DMS153 treated with DMSO at 0.1 percent for 48 hours (cell line): ENCODE data around the gene FSTL4.

Experiments used
- DNase-seq: peaks from one replicate; lab custom pipeline; 2025; ENCODE audit not compliant: unreplicated experiment; lab: John Stamatoyannopoulos, UW

The FSTL4 gene

GRCh38 chr5:133331941-133332340, 280.4 kb downstream of the FSTL4 start:
- no peak for DNase-seq

GRCh38 chr5:133330956-133331355, 281.4 kb downstream of the FSTL4 start:
- DNase-seq: no peak

DNA sequence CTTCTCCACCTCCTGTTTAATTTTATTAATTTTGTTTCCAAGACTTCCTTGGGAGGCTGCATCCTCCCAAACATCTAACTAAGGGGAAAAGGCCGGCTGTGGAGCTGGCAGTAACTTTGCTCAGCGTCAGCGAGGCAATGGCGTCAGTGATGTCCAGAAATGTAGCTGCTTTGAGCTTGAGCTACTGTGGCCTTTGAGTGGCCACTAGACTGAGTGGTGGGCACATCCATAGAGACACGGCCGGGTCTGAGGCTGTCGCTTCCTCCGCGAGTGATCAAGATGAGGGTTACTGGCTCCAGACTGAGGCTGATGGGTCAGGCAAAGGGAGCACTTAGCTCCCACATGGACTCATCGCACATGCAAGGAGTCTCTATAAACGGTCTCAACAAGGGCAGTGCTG, 283.5 kb downstream of the FSTL4 start:
- DNase-seq: no peak

GRCh38 chr5:133327946-133328401, 284.4 kb downstream of the FSTL4 start:
- DNase-seq: no peak

- no peak for DNase-seq
Measured at GRCh38 chr5:133326361-133326760, 286.0 kb downstream of the FSTL4 start.

DNA sequence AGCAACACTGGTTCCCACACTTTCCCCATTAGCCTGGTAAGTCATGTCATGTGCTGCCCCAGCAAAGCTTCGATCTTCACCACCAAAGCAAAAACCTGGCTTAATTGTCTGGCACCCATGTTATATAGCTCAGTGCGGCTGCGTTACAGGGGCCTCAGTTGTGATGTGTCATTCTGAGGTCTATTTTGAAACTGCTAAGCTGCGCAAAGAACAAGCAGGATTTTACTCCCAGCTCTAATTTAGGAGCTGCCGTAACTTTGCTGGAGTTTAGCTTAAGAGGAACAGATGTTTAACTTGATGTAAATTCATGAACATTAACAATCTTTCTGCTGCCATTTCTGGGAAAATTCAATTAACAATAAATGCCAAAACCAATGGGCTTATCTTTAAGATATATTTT, 286.5 kb downstream of the FSTL4 start:
- DNase-seq: no peak

GRCh38 chr5:133324926-133325325, 287.4 kb downstream of the FSTL4 start:
- no peak for DNase-seq

DNA sequence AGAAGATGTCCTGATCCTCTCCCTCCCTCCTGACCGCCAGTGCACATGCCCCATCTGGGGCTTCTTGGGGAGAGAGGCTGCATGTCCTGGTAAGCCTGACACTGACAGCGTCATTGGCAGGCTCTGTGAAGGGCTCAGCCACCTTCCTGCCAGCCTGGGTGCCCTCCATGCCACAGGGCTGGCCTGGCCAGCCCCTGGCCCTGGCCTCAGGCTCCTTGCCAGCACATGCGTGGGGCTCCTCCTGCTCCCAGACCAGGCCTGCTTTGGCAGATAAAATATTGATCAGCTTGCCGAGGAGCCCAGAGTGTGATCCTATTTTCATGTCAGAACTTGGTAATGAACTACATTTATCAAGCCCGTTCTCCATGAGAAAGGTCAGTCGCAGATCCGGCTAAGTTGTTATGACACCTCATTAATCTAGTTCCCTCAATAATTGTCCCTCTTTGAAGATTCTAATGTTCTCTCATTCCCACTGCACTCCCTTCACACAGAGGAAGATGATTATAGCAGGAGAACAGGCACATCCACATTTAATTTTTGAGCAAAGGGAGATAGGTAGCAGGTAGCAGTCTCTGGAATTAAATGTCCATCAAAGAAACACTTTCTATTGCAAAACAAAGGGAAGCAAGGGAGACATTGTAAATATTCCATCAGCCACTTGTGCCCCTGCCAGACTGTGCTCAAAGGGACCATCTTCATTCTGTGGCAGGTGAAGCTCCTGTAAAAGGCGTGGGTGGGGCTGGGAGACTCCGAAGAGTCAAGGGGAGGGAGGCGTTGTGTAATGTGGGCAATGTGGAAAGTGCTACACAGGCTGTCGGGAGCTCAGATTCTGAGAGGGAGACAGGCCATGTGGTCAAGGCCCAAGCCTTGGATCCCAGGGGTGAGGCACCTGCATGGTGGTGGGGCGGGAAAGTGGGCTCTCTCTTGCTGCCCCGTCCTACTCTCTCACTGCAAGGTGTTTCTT, 288.6 kb downstream of the FSTL4 start:
- no peak for DNase-seq

GRCh38 chr5:133322743-133323142, 289.6 kb downstream of the FSTL4 start:
- DNase-seq: no peak

DNA sequence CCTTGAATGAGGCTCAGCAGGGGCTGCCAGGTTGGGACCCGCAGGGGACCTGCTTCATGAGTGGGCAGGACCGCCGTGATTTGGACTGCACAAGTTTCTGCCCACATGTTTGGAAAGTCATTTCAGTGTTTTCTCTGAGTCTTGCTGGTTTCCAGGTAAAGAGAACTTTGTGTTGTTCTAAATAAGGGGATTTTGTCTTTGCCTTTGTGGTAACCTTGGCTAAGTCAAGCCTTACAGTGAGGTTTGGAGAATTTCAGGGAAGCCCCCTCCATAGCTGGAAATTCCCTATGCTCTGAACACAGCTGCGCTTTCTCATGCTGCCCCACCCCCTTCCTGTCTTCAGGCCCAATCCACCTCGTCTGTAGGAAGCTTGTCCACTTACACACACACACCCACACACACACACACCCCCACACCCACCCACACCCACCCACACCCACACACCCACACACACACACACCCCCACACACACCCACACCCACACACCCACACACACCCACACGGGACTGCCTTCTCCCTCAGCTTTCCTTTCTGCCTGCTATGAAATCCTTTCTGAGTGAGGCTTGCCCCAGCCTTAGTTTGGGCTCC, 290.4 kb downstream of the FSTL4 start:
- no peak for DNase-seq

DNA sequence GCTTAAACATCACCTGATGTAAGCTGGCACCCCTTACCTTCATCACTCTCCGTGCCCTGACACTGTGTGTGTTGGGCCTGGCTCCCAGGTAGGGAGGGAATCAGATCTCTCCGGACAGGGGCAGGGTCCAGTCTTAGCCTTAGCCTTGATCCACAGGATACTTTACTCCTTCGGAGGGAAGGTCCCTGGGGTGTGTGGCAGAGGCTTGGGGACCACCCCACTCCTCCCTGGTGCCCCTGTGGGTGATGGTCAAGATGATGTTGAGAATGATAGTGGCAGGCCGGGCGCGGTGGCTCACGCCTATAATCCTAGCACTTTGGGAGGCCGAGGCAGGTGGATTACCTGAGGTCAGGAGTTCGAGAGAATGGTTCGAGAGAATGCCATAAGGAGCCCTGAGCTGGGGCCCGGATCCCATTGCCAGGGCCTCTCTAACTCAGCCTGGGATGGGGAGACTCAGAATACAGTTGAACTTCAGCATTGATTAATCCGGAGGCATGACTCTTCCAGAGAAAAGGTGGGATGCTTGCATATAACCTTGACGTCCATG, 291.0 kb downstream of the FSTL4 start:
- no peak for DNase-seq

GRCh38 chr5:133319905-133320520, 292.3 kb downstream of the FSTL4 start:
- DNase-seq: no peak

DNA sequence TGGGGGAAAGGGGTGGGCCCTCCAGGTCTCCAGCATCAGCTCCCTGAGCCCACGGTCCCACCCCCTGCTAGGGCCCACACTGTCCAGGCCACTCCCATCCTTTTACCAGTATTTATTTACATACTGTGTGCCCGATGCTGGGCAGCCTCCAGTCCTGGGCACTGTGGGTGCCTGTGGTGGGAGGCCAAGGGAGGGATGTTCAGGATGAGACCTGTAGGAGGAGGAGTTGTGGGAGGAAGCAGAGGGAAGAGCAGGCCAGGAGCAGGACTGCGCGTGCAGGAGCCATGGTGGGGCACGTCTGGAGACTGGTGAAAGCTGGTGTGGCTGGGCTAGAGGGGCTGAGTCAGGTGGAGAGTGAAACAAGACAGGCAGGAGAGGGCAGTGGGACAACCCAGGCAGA, 293.1 kb downstream of the FSTL4 start:
- no peak for DNase-seq

DNA sequence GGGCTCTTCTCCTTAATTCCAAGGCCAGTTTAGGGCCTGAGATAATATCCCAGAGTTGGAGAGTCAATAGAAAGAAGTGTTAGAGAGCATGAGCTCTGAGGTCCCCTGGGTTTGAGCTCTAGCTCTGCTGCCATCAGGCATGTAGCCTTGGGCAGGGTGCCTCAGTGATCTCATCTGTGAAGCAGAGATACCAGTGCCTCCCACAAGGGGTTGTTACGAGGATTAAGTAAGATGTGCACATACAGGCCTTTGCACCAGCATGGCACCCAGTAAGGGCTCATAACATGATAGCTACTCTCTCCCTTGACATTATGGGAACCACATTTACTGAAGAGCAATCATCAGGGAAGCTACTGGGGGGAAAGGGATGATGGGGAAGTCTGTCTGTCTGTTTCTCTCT, 294.8 kb downstream of the FSTL4 start:
- no peak for DNase-seq

GRCh38 chr5:133316346-133317343, 295.7 kb downstream of the FSTL4 start:
- DNase-seq: no peak

DNA sequence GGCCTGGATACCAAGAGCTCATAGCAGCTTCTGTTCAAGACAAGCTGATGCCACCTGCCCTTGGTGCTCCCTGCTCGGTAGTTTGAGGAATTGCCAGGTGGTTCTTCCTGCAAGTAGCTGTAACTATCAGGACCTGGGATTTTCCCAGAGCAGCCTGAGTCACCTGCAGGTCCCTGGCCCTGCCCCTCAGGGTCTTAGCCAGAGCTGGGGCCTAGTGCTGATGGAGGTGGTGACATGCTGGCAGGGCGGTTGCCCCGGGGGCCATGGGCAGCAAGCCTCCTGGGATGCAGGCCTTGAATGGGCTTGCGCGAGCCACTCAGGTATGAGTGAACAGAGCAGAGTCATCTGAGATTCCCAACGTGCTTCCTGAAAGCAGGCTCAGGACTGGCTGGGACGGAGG, 298.3 kb downstream of the FSTL4 start:
- no peak for DNase-seq

GRCh38 chr5:133311176-133311575, 301.2 kb downstream of the FSTL4 start:
- no peak for DNase-seq

GRCh38 chr5:133309984-133310621, 302.2 kb downstream of the FSTL4 start:
- DNase-seq: no peak

DNA sequence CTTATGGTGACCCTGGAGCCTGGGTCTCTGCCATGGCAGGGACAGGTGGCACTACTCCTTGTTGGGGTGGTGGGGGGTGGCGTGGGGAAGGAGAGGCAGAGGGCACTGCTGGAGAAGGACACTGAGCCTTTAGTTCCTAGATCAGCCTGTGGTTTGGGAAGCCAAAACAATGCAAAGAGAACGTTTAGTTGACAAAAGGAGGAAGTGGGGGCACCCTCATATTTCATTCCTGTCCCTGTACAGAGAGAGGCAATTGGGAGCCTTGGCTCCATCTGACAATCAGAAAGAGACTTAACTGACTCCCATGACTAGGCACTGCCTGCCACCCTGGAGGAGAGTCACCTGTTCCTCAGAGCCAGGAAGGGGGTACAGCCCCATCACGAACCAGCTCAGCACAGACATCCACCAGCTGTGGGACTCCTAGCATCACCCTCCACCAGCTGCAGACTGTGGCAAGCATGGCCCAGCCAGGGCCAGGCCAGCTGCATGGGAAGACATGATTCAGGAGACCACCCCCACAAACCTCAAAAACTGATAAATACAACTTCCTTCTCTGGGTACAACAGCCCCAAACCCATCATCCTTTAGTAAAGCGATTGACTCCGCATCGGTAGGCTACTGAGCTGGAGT, 303.1 kb downstream of the FSTL4 start:
- DNase-seq: no peak
